Skeletal muscle tissue (tissue), 4 donors: ENCODE results near the gene ACER1. TPM values are rescaled to one million over a fixed set of nuclear protein-coding genes. Genes with fewer than 3 reads are reported as not detected.

Experiments used
- H3K27ac ChIP-seq: one replicate; pipeline ENCODE4 v1.7.0; 2013; ENCODE audit warnings: mild to moderate bottlenecking, low read depth, low read length, inconsistent platforms
- H3K27me3 ChIP-seq, 3 donors: one replicate each; pipeline ENCODE4 v1.7.0; 2013; ENCODE audit warnings: low read length in 3 of 3; ENCODE audit not compliant: control insufficient read depth in 3 of 3, insufficient read depth in 3 of 3
- H3K36me3 ChIP-seq, 3 donors: one replicate each; pipeline ENCODE4 v1.7.0; 2013; ENCODE audit warnings: low read length in 3 of 3; ENCODE audit not compliant: control insufficient read depth in 3 of 3, insufficient read depth in 3 of 3
- H3K4me1 ChIP-seq, 3 donors: one replicate each; pipeline ENCODE4 v1.7.0; 2013; ENCODE audit warnings: low read length in 3 of 3, mild to moderate bottlenecking in 3 of 3; ENCODE audit not compliant: control insufficient read depth in 3 of 3, insufficient read depth in 3 of 3
- H3K4me3 ChIP-seq, 3 donors: one replicate each; pipeline ENCODE4 v1.7.0; 2013; ENCODE audit warnings: low read length in 3 of 3
- H3K9ac ChIP-seq, 3 donors: one replicate each; pipeline ENCODE4 v1.7.0; 2013; ENCODE audit warnings: low read length in 3 of 3, mild to moderate bottlenecking in 3 of 3, moderate library complexity in 2 of 3, low read depth in 1 of 3
- H3K9me3 ChIP-seq, 3 donors: one replicate each; pipeline ENCODE4 v1.7.0; 2013; ENCODE audit warnings: low read length in 3 of 3; ENCODE audit not compliant: control insufficient read depth in 3 of 3
- total RNA-seq: library from RNA; depleted of rRNA; stranded (reverse); fragments of >200 nt; gene quantifications from one replicate; pipeline ENCODE4 v1.2.3, GENCODE V29; 2014
- donor health status: Osteomylitis.

The ACER1 gene
- total RNA-seq, 1 donor from 2014 or later = 0.52 TPM

DNA sequence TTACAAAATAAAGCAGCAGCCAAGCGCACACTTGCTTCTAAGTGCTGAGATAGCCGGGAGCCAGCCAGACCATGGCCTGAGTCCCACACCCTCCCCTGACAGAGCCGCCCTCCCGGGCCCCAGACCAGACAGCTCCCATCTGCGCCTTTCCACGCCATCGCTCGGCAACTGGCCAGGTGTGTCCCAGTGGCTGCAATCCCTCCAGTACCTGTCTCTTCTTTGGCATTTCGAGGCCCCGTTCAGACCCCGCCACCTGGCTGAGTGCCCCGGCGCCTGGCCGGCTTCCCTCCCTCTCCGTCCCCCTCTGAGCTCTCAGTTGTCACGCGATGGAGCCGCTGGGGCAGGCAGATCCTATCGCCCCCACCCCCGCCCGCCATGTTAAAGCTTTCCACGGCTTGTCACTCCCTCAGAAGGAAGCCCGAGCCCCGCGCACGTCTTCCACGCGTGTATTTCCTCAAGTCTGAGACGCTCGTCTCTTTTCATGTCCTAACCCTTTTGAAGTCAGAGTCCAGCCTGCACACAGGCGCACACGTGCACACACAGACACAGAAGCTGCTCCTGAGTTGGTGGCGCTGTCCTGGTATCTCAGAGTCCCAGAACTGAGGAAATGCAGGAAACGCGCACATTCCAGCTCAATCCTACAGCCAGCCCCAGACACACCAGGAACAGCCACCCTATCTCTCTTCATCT, 61.5 kb downstream of the ACER1 start:
- peaks cover 17 to 29% (median 28%) of the 10 kb centered on the region in 3 donors for H3K36me3 ChIP-seq
- H3K9me3 ChIP-seq = no peaks in the 10 kb centered on the region
- H3K27ac ChIP-seq = peak overlapping the region; percentile 85
- no peaks in the 10 kb centered on the region for H3K27me3 ChIP-seq
- H3K4me1 ChIP-seq = peaks cover 64 to 72% (median 71%) of the 10 kb centered on the region in 3 donors
- H3K4me3 ChIP-seq = peak overlapping the region; percentile 56 to 67 (median 57)
- peak overlapping the region; percentile 47 to 80 (median 59) for H3K9ac ChIP-seq

DNA sequence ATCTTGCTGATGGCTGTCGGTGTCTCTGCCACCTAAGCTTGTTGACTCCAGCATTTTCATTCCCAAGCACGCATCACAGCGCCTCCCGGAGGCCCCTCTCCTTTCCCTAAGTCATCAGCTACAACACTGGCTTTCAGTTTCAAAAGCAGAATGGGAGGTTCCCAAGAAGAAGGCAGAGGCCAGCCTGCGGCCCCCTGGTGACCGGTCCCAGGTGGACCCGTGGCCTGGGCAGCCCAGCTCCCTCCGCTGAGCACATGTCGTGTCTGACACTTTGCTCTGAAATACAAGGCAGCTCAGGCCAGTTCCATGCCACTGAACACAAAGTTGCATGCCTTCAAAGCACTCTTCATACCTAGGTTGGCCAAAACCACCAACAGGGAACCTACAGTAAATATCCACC, 62.2 kb downstream of the ACER1 start:
- Histone ChIP-seq H3K9me3 (no peaks in the 10 kb centered on the region), H3K4me3 (peak overlapping the region; percentile 49 to 67 (median 57)), H3K36me3 (peaks cover 17 to 29% (median 28%) of the 10 kb centered on the region in 3 donors), H3K27me3 (no peaks in the 10 kb centered on the region), H3K4me1 (peaks cover 58 to 66% (median 65%) of the 10 kb centered on the region in 3 donors), H3K27ac (peak overlapping the region; percentile 85), H3K9ac (peak overlapping the region; percentile 45 to 80 (median 59))

DNA sequence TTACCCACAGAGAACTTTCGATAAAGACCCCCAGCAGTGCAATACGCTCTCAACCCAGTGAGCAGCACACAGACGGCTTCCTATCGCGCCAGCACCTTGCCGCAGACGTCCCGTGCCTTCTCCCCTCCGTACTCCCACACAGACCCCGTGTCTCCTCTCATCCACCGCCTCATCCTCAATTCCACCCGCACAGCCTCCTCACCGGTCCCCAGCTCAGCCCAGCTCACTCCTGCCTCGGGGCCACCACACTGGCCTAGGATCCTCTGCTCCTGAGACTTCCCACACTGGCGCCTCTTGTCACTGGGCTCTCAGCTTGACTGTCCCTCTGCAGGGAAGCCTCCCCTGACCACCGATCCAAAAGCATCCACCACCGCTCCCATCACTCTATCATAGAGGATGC, 62.6 kb downstream of the ACER1 start:
- Histone ChIP-seq H3K9me3 (no peaks in the 10 kb centered on the region), H3K27me3 (no peaks in the 10 kb centered on the region), H3K9ac (peak overlapping the region; percentile 45 to 80 (median 59)), H3K36me3 (peaks cover 17 to 29% (median 28%) of the 10 kb centered on the region in 3 donors), H3K4me3 (peak overlapping the region; percentile 3 to 67 (median 57)), H3K27ac (peak overlapping the region; percentile 85), H3K4me1 (peaks cover 53 to 61% (median 61%) of the 10 kb centered on the region in 3 donors)

DNA sequence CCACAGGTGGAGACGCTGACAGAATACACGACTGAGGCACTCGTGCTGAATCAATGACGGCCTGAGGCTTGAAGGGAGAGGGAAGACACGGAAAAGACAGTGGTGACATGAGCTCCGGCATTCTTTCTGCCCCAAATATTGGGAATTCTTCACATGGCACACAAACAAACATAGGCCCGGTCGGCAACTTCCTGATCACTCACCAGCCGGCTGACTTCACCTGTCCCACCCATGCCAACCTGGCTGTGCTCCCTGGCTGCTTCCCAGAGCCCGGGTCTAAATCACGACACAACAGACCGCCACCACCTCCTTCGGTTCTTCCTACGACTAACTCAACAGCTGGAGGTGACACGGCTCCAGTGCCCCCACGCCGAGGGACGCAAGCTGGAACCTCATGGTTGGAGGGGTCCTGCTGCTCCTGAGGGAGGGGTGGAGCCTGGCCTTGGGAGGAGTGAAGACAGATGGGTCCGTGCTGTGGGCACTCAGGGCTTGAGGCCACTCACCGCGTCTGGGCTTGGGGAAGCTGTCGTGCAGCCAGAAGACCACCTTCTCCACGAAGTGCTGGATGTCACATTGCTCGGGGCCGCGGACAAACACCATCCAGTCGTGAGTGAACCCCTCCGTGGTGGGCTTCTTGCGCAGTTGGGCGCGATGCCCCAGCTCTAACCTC, 63.2 kb downstream of the ACER1 start:
- Histone ChIP-seq H3K36me3 (peaks cover 17 to 29% (median 28%) of the 10 kb centered on the region in 3 donors), H3K4me1 (peaks cover 50 to 55% (median 55%) of the 10 kb centered on the region in 3 donors), H3K27me3 (no peaks in the 10 kb centered on the region), H3K9me3 (no peaks in the 10 kb centered on the region), H3K27ac (no peak overlapping the region), H3K9ac (peak overlapping the region in 1 of 3 donors; percentile 80), H3K4me3 (no peak overlapping the region)

DNA sequence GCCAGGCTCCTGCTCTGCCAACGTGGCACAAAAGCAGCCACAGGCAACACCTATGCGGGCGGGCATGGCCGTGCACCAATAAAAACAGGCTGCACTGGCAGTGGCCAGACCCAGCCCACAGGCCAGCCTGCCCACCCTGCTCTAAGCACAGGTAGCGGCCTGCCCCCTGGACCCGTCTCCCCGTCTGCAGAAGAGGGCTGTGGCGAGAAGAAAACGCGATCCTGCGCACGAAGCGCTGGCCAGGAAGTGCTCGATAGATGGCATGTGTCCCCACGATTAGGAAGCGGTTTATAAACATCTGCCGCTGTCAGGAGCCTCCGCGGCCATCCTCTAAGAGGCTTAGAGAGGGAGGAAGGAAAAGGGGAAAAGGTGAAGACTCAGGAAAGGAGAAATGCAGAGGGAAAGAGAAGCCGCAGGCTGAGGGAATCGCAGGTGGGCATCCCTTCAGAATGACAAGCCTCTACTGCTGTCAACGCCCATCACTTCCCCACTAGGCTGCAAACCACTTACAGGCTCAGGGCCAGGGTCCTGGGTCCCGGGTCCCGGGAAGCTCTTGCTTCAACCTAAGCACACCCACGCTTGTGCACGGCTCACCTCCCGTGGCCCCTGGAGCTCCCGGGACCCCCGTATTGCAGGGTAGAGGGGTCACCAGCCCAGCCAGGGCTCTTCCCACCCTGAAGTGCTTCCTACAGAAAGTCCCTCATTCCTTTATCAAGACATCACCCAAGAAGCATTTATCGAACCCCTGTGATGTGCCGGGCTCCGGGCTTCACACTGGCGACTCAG, 64.1 kb downstream of the ACER1 start:
- H3K4me3 ChIP-seq = no peak overlapping the region
- peaks cover 43 to 50% (median 48%) of the 10 kb centered on the region in 3 donors for H3K4me1 ChIP-seq
- no peak overlapping the region for H3K27ac ChIP-seq
- H3K9ac ChIP-seq = no peak overlapping the region
- H3K36me3 ChIP-seq = peaks cover 17 to 29% (median 28%) of the 10 kb centered on the region in 3 donors
- no peaks in the 10 kb centered on the region for H3K9me3 ChIP-seq
- no peaks in the 10 kb centered on the region for H3K27me3 ChIP-seq

DNA sequence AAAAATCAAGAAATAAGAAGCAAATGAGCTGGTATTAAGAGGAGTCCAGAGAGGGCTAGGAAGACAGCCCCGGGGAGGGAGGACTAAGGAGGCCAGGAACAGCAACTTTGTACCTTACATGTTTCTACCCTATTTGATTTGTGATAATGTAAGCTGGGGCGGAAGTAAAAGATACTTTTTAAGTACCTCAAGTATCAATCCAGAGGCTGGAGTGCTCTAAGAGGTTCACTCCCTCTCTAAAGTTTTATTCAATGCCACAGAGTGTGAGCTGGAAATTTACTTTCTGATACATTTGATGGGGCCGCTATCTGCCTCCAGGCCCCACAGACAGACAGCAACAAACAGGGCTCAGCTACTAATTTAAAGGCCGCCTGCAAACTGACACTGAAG, 65.0 kb downstream of the ACER1 start:
- H3K9me3 ChIP-seq = no peaks in the 10 kb centered on the region
- no peak overlapping the region for H3K27ac ChIP-seq
- peaks cover 41 to 45% (median 44%) of the 10 kb centered on the region in 3 donors for H3K4me1 ChIP-seq
- peaks cover 17 to 29% (median 28%) of the 10 kb centered on the region in 3 donors for H3K36me3 ChIP-seq
- H3K27me3 ChIP-seq = no peaks in the 10 kb centered on the region
- H3K4me3 ChIP-seq = no peak overlapping the region
- H3K9ac ChIP-seq = no peak overlapping the region

DNA sequence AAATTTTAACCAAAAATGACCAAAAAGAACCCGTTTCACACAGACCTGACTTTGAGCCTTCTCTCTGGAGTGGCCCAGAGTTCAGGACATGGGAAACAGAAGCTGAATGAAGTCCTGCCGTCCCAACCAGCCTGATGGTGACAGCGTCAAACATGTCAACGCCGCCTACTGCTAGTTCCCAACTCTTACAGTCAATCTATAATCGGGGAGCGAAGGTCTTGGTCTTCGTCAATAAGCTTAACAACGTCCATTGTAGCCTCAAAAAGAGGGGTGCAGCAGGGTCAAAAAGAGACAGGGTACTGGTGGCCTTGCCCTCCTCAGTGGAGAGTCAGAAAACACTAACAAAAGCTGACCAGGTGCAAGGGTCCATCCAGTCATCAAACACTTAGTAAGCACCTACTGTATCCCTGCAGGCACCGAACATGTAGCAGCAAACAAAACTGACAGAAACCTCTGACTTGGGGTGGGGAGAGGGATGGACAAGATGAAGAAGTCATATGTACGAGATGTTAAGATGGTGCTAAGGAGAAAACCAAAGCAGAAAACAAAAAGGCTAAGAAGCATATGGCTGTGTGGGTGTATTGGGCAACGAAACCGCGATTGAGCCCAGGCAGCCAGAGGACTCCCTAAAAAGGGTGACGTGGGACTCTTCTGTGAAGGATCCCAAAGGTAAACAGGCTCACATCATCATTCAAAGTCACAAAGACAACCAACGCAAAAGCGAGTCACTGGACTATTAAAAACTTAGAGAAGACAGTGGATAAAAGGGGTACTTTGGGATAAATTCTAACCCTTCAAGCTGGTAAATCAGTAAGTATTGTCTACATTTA, 65.6 kb downstream of the ACER1 start:
- H3K36me3 ChIP-seq = peaks cover 17 to 30% (median 29%) of the 10 kb centered on the region in 3 donors
- H3K9ac ChIP-seq = no peak overlapping the region
- H3K27me3 ChIP-seq = no peaks in the 10 kb centered on the region
- H3K4me1 ChIP-seq = peaks cover 39 to 43% (median 42%) of the 10 kb centered on the region in 3 donors
- no peak overlapping the region for H3K4me3 ChIP-seq
- H3K27ac ChIP-seq = no peak overlapping the region
- no peaks in the 10 kb centered on the region for H3K9me3 ChIP-seq

DNA sequence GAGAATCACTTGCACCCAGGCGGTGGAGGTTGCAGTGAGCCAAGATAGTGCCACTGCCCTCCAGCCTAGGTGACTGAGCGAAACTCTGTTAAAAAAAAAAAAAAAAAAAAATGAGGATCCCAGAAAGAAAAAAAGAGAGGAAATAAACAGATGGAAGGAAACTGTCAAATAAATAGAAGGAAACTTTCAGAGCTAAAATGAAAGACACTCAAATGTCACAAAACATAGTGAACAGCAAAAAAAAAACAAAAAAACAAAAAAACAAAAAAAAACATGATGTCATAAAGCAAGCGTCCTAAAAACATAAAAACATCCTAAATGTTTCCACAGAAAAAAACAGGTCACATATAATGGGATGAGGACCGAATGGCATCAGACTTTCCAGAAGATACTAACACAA, 68.6 kb downstream of the ACER1 start:
- H3K36me3 ChIP-seq = peaks cover 23 to 37% (median 34%) of the 10 kb centered on the region in 3 donors
- H3K27ac ChIP-seq = no peak overlapping the region
- H3K9me3 ChIP-seq = no peaks in the 10 kb centered on the region
- H3K27me3 ChIP-seq = no peaks in the 10 kb centered on the region
- peak overlapping the region in 1 of 3 donors; percentile 25 for H3K9ac ChIP-seq
- no peak overlapping the region for H3K4me3 ChIP-seq
- peaks cover 20 to 39% (median 33%) of the 10 kb centered on the region in 3 donors for H3K4me1 ChIP-seq

DNA sequence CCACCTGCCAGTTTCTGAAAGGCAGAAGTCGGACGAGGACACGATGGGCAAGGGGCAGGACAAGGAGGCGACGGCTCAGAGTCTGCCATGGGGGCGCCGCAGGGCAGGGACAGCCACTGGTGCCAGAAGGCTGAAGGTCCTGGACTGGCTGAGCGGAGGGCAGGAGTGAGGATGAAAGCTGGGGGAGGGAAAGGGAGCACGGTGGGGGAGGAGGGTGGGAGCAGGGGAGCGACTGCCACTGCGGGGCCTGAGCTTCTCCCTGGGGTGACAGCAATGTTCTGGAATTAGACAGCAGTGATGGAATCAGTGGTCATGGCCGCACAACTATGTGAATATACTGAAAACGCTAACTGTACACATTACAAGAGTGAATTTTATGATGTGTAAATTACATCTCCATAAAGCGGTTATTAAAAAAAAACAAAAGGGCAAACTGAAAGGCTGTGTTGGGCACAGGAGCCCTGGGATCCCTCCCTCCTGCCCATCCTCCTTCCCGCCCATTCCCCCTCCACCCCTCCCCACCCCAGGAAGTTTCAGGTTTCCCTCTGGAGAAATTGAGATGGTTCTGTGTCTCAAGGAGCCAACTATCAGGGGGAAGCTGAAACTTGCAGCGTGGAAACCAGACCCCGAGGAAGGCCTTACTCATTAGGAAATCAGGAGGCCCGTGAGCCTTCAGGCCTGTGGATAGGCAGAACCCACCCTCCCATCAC, 69.5 kb downstream of the ACER1 start:
- no peaks in the 10 kb centered on the region for H3K9me3 ChIP-seq
- peaks cover 16 to 29% (median 28%) of the 10 kb centered on the region in 3 donors for H3K36me3 ChIP-seq
- H3K4me1 ChIP-seq = peaks cover 29 to 46% (median 42%) of the 10 kb centered on the region in 3 donors
- no peaks in the 10 kb centered on the region for H3K27me3 ChIP-seq
- peak overlapping the region; percentile 2 to 62 (median 61) for H3K9ac ChIP-seq
- no peak overlapping the region for H3K4me3 ChIP-seq
- peak overlapping the region; percentile 4 for H3K27ac ChIP-seq
